ENCODE data around the gene POLD1.
A peak's percentile ranks its signal among the peaks of the same experiment; 100 is the strongest.

The POLD1 gene

DNA sequence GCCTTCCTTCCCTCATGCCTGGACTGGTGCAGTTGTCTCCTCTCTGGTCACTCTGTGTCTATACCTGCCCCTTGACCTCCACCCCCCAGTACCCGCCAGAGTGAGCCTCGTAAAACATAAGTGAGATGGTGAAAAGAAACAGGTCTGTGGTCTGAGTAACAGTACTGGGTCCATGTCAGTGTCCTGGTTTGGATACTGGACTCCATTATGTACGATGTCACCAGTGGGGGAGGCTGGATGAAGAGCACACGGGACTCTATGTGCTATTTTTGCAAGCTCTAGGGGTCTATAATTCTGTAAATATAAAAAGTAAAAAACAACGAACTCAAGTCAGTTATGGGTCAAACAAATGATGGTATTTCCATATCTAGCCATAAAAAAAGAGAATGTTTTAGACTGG lies 62.9 kb downstream of the POLD1 start:
- DNase-seq = no peak

- no peak for DNase-seq
Measured at GRCh38 chr19:50447750-50448149, 63.6 kb downstream of the POLD1 start.

GRCh38 chr19:50449236-50449899 lies 65.2 kb downstream of the POLD1 start:
- DNase-seq = no peak

DNA sequence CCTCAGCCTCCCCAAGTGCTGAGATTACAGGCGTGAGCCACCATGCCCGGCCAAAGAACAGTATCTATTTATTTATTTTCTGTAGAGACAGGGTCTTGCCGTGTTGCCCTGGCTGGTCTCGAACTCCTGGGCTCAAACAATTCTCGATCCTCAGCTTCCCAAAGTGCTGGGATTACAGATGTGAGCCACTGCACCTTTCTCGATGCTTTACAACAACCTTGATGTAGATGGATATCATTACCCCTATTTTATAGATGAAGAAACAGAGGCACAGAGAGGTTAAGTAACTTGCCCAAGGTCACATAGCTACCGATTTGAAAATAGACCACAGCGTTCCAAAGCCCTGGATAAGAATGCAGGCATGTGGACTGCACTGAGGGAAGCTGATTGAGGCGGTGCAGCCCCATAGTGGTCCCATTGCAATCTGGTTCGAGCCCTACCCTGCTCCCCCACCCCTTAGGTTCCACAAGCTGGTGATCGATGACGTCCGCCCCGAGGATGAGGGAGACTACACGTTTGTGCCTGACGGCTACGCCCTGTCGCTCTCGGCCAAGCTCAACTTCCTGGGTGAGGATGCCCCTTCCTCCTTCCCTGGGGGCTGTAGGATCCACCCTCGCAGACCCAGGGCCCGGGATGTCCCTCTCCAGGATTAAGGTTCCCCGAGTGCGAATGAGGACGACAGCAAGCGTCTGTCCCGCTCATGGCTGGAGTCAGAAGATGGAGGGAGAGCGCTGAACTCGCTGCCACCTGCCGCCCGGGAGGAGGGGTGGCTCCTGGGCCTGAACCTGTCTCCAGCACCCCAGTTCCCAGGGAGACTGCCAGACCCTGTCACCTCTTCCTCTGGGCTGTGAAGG lies 66.4 kb downstream of the POLD1 start:
- no peak for DNase-seq

DNA sequence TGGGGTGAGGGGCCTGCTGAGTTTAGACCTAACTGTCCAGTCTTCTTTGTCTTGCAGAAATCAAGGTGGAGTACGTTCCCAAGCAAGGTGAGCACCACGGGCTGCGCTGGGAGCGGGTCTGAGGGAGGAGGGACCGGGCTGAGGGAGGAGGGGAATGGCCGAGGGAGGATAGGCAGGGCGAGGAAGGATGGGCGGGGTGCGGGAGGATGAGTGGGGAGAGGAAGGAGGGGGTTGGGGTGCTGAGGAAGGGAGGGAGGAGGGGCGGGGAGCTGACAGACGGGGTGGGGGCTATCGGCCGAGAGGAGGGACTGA lies 67.0 kb downstream of the POLD1 start:
- no peak for DNase-seq

- DNase-seq = no peak
Measured at GRCh38 chr19:50453243-50453642, 69.1 kb downstream of the POLD1 start.

DNA sequence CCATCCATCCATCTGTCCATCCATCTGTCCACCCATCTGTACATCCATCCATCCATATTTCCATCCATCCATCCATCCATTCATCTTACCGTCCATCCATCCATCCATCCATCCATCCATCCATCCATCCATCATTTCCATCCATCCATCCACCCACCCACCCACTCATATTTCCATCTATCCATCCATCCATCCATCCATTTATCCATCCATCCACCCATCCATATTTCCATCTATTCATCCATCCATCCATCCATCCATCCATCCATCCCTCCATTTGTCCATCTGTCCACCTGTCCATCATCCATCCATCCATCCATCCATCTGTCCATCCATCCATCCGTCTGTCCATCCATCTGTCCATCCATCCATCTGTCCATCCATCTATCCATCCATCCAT lies 71.8 kb downstream of the POLD1 start:
- no peak for DNase-seq

DNA sequence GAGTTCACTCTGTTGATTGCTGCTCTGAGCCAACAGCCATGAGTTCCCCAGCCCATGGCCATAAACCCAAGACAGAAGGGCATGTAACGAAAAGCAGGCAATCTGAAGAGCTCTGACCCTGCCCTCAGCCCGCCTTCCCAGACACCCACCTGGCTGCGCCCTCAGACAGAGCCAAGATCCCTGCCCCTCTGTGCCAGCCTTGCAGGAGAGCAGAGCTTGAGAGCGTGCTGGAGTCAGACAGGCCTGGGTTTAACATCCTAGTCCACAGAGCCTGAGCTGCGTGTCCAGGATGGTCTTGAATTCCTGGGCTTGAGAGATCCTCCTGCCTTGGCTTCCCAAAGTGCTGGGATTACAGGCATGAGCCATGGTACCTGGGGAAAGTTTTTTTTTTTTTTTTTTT lies 73.2 kb downstream of the POLD1 start:
- no peak for DNase-seq

- peak; percentile 46 for DNase-seq
Measured at GRCh38 chr19:50458396-50459066, 74.4 kb downstream of the POLD1 start.

- no peak for DNase-seq
Measured at GRCh38 chr19:50459067-50459456, 74.9 kb downstream of the POLD1 start.

DNA sequence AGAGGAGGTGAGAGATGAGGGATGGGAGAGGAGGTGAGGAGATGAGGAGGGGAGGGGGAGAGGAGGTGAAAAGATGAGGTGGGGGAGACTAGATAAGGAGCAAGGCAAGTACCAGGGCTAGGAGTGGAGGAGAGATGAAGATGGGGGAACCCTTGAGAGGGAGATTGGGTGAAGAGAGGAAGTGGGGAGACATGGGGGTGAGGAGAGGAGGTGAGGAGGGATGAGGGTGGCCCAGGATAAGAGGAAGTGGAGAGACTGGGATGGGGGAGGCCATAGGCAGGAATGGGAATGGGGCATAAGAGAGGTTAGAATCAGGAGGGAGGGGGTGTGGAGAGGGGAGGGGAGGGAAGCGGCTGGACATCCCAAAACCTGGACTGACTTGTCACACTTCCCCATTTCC lies 75.5 kb downstream of the POLD1 start:
- no peak for DNase-seq

DNA sequence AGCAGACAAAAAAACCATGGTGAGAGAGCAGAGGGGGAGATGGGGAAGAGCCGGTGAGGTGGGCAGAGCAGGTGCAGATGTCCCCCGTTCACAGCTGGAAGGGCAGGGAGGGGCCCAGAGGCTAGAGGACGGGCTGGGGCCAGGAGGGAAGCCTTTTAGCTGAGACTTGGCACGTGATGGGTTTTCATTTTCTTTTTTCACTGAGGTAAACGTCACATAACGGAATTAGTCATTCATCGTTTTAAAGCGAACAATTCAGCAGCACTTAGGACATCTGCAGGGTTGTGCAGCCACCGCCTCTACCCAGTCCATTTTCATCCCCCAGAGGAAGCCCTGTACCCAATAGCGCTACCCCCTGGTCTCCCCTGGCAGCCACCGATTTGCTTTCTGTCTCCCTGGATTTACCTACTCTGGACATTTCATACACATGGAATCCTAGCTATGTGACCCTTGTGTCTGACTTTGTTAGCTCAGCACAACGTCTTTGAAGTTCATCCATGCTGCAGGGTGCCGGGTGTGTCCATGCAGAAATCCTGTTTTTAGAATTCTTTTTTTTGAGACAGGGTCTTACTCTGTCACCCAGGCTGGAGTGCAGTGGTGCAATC lies 76.1 kb downstream of the POLD1 start:
- DNase-seq = peak; percentile 71

GRCh38 chr19:50461066-50461875 lies 77.1 kb downstream of the POLD1 start:
- peak; percentile 88 for DNase-seq

DNA sequence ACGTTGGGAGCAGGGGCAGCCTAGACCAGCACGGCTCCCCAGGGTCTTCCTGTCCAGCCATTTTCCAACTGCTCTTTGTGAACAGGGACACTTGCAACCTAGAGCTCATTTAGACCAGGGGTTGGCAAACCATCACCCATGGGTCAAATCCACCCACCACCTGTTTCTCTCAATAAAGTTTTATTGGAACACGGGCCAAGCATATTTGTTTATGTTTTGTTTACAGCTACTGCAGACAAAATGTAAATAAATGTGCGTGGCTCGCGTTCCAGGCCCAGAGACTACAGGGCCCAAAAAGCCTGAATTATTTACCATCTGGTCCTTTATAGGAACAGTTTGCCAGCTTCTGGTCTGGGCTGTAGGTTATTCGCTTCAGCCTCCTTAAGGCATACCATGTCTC lies 78.8 kb downstream of the POLD1 start:
- DNase-seq = no peak

GRCh38 chr19:50464348-50464747 lies 80.2 kb downstream of the POLD1 start:
- DNase-seq = no peak

DNA sequence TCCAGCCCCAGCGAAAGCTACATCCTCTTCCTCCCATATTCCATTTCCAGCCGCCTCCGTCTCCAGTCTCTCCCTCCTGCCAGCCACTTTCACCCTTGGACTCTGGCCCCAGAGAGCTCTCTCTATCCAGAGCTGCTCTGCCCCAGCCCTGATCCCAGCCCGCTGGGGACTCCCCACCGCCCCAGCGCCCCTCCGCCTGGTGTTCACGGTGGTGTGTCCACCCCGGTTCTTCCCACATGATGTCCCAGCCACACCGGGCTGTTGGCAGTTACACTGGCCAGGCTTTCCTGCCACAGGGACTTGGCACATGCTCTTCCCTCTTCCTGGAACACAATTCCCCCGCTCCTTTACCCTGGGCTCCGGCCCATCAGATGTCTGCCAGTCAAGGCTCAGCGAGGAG lies 80.9 kb downstream of the POLD1 start:
- DNase-seq = no peak

DNA sequence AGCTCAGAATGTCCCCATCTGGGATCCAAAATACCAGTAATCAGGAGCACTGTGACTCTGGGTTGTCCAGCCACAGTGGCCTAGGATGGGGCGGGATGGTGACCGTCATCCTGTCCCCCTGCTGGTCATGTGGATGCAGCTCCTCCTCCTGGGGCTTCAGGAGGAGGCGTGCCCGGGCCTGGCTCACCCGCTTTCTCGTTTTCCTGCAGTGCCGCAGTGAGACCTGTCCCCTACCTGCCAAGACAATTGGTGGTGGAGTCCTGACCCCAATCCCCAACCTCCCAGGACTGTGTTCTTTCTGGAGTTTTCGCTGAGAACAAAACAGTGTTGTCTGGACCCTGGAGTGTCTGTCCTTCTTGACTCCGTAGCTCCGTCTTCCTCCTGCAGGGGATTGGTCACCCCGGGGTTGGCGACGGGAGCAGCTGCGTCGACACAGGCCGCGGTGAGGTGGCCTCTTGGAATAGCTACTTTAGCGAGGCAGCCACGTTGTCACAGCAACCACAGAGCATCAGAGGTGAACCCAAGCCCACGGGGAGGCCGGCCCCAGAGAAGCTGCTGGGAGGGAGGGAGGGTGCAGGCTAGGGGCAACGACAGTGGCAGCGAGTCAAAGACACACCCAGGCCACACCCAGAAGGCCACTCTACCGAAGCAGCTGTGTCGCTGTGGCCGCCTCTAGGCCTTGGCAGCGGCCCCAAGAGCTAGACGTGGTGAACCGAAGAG lies 82.0 kb downstream of the POLD1 start:
- DNase-seq = peak; percentile 79

- DNase-seq = no peak
Measured at GRCh38 chr19:50466706-50467039, 82.5 kb downstream of the POLD1 start.

GRCh38 chr19:50467566-50467965 lies 83.4 kb downstream of the POLD1 start:
- no peak for DNase-seq

All from eye (tissue), 1 donor.